ENCODE data around the gene GAK. TPM values are rescaled to one million over a fixed set of nuclear protein-coding genes. Genes with fewer than 3 reads are reported as not detected.

The GAK gene
- total and polyA plus RNA-seq, 2 of the 4 experiments (the other 2 are of a cell fraction), result 45.1 to 133 TPM

DNA sequence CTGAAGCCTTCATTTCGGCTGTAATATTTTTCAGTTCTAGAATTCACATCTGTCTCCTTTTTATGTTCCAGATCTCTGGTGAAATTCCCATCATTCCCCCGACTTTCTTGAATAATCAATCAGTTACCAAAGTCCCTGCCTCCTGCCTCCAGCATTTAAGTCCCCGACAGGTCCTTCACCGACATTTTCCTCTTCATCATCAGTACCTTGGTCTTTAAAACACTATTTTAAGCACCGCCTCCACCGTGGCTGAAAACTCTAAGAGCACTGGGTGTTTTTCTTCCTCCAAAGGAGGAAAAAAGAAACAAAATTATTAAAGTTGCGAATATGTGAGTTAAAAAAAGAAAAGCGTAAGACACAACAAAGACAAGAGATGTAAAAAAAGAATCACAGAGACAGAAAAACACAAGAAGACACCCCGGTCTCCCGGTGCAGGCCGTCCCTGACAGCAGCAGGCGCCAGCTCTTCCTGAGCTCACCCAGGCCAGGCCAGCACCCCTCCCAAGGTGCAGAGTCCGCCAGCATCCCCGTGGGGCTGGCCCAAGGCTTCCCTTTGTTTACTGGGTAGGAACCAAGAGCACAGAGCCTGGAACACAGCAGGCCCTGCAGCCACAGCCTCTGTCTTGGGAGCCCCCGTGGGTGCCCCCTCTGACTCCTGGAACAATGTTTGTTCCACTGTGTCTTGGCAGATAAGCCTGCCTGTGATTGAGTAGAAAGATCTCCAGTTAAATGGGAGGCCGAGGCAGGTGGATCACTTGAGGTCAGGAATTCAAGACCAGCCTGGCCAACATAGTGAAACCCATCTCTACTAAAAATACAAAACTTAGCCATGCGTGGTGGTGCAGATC, 56.9 kb downstream of the GAK start:
- Histone ChIP-seq H3K36me3 (ENCODE audit: control insufficient read depth, insufficient read depth, low read length) (peaks cover 69% of the 10 kb centered on the region), H3K9me3 (ENCODE audit: control insufficient read depth, insufficient read depth, low read length) (no peaks in the 10 kb centered on the region), H3K27ac (ENCODE audit: insufficient read depth, low read length) (no peak overlapping the region), H3K9me1 (ENCODE audit: insufficient read depth, low read length) (0 out of 2 replicates have a peak, but pooled peaks cover 2% of the 10 kb centered on the region), H2AFZ (replicated peaks; ENCODE audit: low read length, poor library complexity) (no peak overlapping the region), H3K9ac (ENCODE audit: low read depth, low read length) (no peak overlapping the region), H2BK15ac (ENCODE audit: low read depth, low read length) (no peak overlapping the region), H2BK5ac (ENCODE audit: low read depth, low read length, poor library complexity, severe bottlenecking) (no peak overlapping the region), H3K4me3 (ENCODE audit: insufficient read depth, low read depth, low read length) (no peak overlapping the region), H2BK120ac (ENCODE audit: low read depth, low read length) (no peak overlapping the region), H3K56ac (ENCODE audit: extremely low read depth, insufficient read depth, low read length) (no peak overlapping the region), H3K14ac (replicated peaks; ENCODE audit: low read depth, low read length) (no peak overlapping the region), H2AK5ac (ENCODE audit: low read depth, low read length) (no peak overlapping the region), H2BK20ac (ENCODE audit: low read depth, low read length) (no peak overlapping the region), H4K20me1 (ENCODE audit: insufficient read depth, low read length) (no peaks in the 10 kb centered on the region), H4K5ac (ENCODE audit: low read depth, low read length) (no peak overlapping the region), H3K18ac (ENCODE audit: low read depth, low read length) (no peak overlapping the region), H3K4me2 (ENCODE audit: low read depth, low read length) (no peak overlapping the region), H2AK9ac (replicated peaks; ENCODE audit: low read depth, low read length, poor library complexity) (no peak overlapping the region), H3K79me1 (ENCODE audit: low read depth in 1 of 2, low read length in 2 of 2) (no peaks in the 10 kb centered on the region; a peak in 1 of 4 replicates), H3K27me3 (ENCODE audit: control insufficient read depth, insufficient read depth, low read length) (no peaks in the 10 kb centered on the region), H4K91ac (ENCODE audit: insufficient read depth, low read depth, low read length) (no peak overlapping the region), H3K4ac (ENCODE audit: low read depth, low read length) (no peak overlapping the region), H3K23ac (ENCODE audit: low read depth, low read length) (no peak overlapping the region), H3K4me1 (ENCODE audit: control insufficient read depth, insufficient read depth, low read length) (no peaks in the 10 kb centered on the region), H4K8ac (ENCODE audit: low read depth in 2 of 2, low read length in 2 of 2) (no peak overlapping the region)
- no TSS peak for BruUV-seq (replicated peaks)
- ChIA-PET CTCF (no interaction called here), POLR2A (ENCODE audit: unreplicated experiment) (no interaction called here)
- ATAC-seq (ENCODE audit: low read depth) (no peak), DNase-seq (no peak)
- intact Hi-C loops (cut with micrococcal nuclease), result no loop called here
- 96% methylated on average over 5 of the region's 17 CpGs; no CpG with 5 or more reads in 1 of the 2 experiments for WGBS, 2 experiments (ENCODE audit: extremely low coverage in 2 of 2, insufficient read length in 1 of 2)
- in situ Hi-C loops (cut with MboI; ENCODE audit: low sequenced_read_pairs), result no loop called here
- dilution Hi-C loops (cut with HindIII; ENCODE audit: low sequenced_read_pairs, unreplicated experiment), result no loop called here
- TF ChIP-seq RAD21 (IDR thresholded peaks at IDR 0.05; ENCODE audit: low read length) (no peak), NFE2L2 (IDR thresholded peaks at IDR 0.05; ENCODE audit: low read depth, low read length) (no peak), MAFK (IDR thresholded peaks at IDR 0.05; ENCODE audit: low read depth, low read length) (no peak), RCOR1 (IDR thresholded peaks at IDR 0.05; ENCODE audit: insufficient replicate concordance, low read length) (no peak), RFX5 (IDR thresholded peaks at IDR 0.05; ENCODE audit: low read depth, low read length) (no peak), SMC3 (IDR thresholded peaks at IDR 0.05; ENCODE audit: low read depth, low read length) (no peak), CEBPB (IDR thresholded peaks at IDR 0.05; ENCODE audit: low read depth, low read length) (no peak), MAZ (IDR thresholded peaks at IDR 0.05; ENCODE audit: borderline replicate concordance, low read depth, low read length) (no peak), FOS (IDR thresholded peaks at IDR 0.05; ENCODE audit: low read depth, low read length) (no peak)
- TF ChIP-seq, protein P1, sequence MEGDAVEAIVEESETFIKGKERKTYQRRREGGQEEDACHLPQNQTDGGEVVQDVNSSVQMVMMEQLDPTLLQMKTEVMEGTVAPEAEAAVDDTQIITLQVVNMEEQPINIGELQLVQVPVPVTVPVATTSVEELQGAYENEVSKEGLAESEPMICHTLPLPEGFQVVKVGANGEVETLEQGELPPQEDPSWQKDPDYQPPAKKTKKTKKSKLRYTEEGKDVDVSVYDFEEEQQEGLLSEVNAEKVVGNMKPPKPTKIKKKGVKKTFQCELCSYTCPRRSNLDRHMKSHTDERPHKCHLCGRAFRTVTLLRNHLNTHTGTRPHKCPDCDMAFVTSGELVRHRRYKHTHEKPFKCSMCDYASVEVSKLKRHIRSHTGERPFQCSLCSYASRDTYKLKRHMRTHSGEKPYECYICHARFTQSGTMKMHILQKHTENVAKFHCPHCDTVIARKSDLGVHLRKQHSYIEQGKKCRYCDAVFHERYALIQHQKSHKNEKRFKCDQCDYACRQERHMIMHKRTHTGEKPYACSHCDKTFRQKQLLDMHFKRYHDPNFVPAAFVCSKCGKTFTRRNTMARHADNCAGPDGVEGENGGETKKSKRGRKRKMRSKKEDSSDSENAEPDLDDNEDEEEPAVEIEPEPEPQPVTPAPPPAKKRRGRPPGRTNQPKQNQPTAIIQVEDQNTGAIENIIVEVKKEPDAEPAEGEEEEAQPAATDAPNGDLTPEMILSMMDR (conservative IDR thresholded peaks at IDR 0.05; ENCODE audit: low read depth, low read length), result no peak
- TF ChIP-seq, protein P2, sequence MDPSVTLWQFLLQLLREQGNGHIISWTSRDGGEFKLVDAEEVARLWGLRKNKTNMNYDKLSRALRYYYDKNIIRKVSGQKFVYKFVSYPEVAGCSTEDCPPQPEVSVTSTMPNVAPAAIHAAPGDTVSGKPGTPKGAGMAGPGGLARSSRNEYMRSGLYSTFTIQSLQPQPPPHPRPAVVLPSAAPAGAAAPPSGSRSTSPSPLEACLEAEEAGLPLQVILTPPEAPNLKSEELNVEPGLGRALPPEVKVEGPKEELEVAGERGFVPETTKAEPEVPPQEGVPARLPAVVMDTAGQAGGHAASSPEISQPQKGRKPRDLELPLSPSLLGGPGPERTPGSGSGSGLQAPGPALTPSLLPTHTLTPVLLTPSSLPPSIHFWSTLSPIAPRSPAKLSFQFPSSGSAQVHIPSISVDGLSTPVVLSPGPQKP (IDR thresholded peaks at IDR 0.05; ENCODE audit: borderline replicate concordance, low read depth, low read length), result no peak

Measured in IMR-90 (cell line).